GM18873 (cell line): ENCODE data around the gene OPCML.

Experiments
- ATAC-seq: cut with Tn5 transposase; IDR thresholded peaks from one replicate; pipeline ENCODE4 v1.9.1; 2021; ENCODE audit warnings: mild to moderate bottlenecking, moderate library complexity, moderate number of reproducible peaks; ENCODE audit not compliant: unreplicated experiment, low FRiP score

Gene OPCML

DNA sequence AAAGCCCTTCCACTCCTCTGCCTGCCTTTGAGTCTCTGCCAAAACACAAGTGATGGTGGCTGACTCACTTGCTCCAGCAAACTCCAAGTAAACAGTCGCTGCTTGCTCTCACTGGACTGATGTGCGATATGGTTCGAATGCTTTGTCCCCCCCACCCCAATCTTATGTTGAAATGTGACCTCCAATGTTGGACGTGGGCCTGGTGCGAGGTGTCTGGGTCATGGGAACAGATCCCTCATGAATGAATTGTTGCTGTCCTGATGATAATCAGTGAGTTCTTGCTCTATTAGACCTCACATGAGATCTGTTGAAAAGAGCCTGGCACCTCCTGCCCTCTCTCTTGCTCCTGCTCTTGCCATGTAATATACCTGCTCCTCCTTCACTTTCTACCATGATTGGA, 747.9 kb downstream of the OPCML start:
- ATAC-seq = no peak

DNA sequence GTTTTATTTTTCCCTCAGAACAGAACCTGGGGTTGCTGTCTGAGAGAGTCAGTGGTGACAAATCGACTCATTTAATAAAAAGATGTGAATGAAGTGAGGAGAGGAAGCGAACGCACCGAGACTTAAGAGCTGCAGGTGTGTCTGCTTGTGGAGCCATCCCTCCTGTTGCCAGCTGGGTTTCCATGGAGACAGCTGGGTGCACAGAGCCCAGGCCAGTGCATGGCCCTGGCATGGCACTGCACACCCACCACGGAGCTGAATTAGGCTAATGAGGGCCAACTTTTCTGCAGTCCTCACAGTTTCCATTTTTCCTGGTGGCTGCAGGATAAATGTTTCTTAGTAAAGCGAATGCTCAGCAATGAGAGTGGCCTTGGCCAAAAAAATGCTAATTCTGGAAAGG, 750.2 kb downstream of the OPCML start:
- ATAC-seq = no peak

DNA sequence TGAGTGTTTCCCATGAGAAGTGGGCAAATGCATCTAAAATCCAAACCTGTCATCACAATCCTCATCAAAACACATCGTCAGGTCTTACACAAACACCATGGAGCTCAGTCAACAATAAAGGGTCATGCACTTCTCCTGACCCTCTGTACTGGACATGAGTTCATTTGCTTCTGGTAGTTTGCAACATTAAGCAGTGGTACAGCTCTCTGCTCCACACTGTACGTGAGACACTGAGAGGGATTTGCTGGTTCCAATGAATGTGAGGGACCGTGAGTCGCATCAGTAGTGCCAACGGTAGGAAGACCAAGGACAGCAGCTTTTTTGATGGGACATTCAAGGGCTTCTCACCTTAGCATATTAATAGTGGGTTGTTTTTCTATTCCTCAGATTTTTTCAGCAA, 752.3 kb downstream of the OPCML start:
- no peak for ATAC-seq

- ATAC-seq = no peak
These were observed 752.8 kb downstream of the OPCML start for GRCh38 chr11:132779497-132779896.

DNA sequence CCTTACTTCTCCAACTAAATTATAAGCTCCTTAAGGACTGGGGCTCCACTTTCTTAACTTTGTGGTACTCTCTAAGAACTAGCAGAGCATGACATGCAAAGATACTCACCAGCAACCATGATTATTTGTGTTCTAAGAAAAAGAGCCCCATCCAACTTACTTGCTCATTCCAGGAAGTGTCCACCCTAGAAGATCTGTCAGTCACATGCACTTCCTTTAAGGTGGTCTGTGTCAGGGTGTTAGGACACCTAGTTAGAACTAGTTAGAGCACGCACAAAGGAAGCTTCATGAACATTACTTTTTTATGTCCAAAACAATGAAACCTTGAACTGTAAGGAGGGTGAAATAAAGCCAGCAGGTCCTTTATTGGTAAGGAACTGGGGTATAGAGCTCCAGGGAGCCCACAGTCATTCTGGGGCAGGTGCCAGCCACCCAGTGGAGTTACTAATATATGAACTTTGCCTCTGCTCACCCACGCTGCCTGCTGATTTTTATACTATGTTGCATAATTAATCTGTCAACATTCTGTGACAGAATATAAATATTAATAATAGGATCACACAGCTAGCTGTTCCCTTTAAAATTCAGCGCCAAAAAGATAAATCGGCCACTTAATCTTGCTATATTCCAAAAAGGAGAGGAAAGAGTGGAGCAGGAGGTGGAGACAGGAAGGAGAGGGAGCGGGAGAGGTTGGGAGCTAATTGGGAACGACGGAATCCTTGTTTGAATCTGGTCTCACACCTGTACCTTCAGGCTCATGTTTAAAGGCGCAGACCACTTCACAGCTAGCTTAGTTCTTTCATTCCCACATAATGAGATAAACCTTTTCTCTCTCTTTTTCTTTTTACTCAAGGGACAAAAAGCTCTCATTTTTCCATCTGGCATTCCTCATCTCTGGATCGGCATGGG, 755.0 kb downstream of the OPCML start:
- ATAC-seq = no peak

GRCh38 chr11:132773751-132774150, 758.5 kb downstream of the OPCML start:
- ATAC-seq = no peak

GRCh38 chr11:132772703-132773545, 759.4 kb downstream of the OPCML start:
- no peak for ATAC-seq

DNA sequence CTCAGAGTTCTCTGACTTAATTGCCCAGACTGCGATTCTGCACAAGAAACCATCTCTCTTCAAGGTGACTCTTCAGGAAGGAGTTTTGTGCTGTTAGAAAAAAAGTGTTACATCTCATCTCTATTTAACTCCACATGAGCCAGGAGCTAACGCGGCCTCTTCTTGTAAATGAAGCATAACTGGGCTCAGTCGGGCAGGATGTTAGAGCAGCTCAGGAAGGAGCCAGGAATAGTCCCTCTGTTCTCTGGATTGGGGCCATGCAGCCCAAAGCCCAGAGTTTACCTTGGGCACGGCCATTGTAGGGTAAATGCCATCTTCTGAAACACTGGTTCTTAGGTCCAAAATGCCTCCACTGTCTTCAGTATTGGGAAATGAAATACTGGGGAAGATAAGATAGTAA, 760.6 kb downstream of the OPCML start:
- ATAC-seq = no peak

DNA sequence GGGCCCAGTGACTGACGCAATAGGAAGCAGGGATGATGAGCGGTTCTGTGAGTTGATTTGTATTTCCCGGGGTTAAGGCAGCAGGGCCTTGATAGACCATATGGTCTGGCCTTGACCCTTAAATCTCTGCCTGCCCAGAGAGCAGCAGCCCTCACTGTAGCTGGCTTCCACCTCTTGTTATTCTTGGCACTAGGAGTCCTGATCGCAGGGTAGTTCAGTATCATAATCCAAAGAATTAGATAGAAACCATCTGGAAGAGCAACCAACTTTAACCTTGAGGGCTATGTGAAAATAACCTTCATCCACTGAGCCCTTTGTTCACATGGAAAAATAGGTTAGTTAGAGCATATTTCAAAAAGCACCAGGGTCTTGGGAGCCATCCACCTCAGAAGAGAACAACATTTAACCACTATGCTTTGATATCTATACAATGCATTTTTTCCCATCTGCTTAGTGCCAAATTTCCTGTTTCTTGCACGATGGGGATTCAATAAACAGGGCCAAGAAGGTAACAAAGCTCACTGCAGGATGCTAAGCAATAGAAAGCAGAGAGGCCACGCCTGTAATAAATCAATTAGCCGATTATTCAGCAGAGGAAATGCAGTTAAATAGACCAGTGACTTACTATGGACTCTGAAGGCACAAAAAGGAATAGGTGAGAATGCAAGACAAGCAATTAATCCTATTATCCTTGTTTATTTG, 761.3 kb downstream of the OPCML start:
- ATAC-seq = no peak

- ATAC-seq = no peak
These were observed 768.8 kb downstream of the OPCML start for GRCh38 chr11:132763503-132763902.

DNA sequence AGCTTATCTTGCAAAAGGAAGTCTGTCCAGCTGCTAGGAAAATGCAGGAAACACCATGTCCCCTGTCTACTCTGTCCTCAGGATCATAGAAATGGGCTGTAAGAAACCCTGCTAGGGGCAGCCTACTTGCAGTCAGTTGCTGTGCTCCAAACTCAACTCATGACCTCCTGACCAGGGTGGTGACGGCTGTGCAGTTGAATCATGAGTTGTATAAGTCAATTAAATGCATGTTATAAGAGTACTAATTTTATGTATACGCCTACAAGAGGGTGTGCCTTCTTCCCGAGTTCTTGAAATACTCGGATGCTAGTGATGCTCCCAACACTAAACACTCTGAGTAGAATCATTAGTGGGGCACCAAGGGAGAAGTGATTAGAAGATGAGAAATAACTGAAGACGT, 776.4 kb downstream of the OPCML start:
- ATAC-seq = no peak

DNA sequence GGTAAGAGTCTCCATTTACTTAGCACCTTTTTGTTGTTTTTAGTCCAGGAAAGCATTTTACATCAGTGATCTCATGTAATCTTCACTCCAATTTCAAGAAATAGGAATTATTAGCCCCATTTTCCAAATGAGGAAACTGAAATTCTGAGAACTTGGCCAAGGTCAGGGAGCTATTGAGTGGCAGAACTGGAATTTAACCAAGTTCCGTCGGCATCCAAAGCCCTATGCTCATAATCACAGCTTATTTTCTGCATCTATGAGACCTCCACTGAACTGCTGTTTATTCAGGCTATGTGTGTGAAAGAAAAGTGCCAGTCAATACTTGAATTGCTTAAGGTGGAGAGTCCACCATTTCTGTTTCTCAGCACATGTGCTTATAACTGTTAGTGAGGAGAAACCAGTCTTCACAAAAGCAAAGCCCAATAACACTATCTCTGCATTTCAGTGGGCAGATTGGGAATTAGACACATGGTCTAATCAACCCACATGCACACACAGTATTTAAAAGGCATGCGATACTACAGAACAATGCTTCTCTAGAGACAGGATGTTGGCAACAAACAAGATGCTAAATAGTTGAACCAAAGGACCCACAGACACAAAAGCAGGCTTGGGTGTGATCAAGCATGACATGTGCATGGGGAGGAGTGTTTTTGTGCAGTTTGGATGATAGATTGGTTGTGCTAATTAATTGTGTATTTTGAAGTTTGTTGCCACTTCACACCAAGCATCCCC, 780.6 kb downstream of the OPCML start:
- no peak for ATAC-seq

GRCh38 chr11:132746305-132746704, 786.0 kb downstream of the OPCML start:
- ATAC-seq = no peak

DNA sequence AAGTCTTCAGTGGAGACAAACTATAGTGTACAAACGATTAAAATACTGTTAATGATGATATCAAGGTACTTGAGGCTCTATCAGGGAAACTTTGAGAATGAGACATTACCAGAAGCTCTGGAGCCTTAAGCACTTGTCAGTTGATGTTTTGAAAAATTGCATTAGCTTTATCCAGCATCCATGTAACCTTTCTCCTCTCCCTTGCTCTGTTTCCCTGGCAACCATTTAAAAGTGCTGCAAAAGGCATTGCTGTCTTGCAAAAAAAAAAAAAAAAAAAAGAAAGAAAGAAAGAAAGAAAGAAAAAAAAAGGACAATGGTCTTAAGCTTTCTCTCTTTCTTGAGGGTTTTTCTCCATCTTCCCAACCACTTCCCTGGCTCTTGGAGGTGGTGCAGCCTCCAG, 787.0 kb downstream of the OPCML start:
- ATAC-seq = no peak

DNA sequence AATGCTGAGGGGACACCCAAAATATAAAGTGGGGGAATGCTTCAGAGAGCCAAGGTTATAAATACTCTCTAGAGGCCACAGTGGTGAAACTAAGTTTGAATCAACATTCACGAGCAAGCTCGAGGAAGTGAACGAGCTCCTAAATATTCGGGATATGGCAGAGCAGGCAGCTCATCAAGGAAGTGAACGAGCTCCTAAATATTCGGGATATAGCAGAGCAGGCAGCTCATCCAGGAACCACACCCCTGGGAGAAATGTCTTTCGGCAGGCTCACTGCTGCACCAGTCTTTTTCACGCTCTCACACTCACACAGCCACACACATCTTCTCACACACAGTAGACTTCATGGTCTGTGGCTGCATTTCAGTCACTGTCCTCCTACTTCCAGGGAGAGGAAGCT, 787.5 kb downstream of the OPCML start:
- no peak for ATAC-seq

DNA sequence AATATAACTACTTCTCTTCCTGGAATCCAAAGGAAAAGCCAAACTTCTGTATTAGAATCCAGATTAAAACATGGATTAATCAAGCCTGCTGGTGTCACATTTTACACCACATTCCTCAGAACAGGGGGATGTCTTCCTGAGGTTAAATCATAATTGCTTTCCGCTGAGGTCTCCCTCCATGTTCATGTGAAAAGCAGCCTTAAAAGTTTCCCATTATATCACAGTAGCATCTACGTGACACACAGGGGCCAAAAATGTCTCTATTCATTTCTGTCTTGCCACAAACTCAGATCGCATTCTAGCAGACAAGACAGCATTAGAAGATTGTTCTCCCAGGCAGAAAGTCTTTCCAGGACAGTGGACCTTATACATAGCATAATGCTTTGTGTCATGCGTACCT, 788.7 kb downstream of the OPCML start:
- no peak for ATAC-seq

DNA sequence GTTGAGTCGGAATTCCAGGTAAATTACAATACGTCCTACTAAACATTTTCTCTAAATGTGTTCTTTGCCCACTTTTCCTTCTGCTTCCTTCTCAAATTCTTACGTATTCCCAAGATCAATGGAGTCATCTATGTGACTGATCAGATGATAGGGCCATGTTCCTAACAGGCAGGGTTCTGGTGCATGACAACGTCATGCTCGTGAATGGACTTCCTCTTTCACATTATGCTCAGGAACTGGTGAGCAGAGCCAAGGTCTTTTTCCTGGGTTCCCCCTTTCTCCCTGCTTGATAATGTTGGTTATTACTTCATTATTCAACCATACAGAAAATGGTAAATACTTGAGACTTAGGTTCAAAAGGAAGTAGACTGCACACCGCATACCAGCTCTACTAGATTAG, 789.4 kb downstream of the OPCML start:
- ATAC-seq = no peak

DNA sequence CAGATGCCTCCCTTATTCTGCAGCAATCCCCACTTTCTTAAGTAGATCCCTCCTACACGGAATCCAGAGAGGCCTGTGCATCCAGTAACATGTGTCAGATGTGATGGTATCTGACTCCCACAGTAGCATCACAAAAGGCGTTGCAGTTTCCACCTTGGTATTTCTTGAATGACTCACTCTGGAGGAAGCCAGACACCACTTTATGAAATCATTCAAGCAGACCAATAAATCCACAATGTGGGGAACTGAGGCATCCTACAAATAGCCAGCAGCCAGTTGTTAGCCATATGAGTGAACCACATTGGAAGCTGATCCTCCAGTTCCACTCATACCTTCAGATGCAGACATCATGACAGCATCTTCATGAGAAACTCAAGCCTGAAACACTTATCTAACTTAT, 798.1 kb downstream of the OPCML start:
- ATAC-seq = no peak

DNA sequence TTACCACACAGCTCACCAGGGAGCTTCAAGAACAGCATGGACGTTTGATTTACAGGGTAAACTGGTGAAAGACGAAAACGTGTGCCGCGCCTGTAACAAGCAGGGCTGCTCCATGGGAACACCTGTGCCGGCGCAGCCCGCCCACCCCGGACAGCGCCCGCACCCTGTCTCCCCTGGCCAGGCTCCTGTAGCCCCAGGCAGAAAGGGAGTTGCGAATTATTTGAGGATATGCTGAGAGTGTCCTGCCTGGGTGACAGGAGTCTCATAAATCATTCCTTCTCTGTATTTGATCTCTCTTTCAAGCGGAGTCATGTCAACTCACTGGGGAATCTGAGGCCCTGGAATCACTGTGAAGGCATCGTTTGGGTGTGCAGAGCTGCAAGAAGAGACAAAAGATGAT, 804.3 kb downstream of the OPCML start:
- ATAC-seq = no peak

- ATAC-seq = no peak
These were observed 810.8 kb downstream of the OPCML start for GRCh38 chr11:132721526-132721925.
